Omental fat pad (tissue), 4 donors: ENCODE data around the gene NTM. TPM values are rescaled to one million over a fixed set of nuclear protein-coding genes. Genes with fewer than 3 reads are reported as not detected.
"Not testable (repeated sequence)": the region's sequence is repeated elsewhere in the genome, so short reads cannot be mapped to it uniquely, and the experiment has no call there.

Source experiments
- ATAC-seq: fragments of 150-250 bp; one replicate; pipeline ENCODE4 v1.9.1; 2016; ENCODE audit warnings: mild to moderate bottlenecking, moderate library complexity; ENCODE audit not compliant: low FRiP score
- DNase-seq: peaks from one replicate; pipeline ENCODE4 v3.0.0-alpha.2; 2019; ENCODE audit warnings: low spot score
- total RNA-seq, 4 donors: library from RNA; depleted of rRNA; stranded (reverse); fragments of >200 nt; gene quantifications; one replicate each; pipeline ENCODE4 v1.1.0, GENCODE V29; 2016
- TF ChIP-seq, protein P1 (sequence below), 3 donors: fragments of 450-650 bp; IDR thresholded peaks; one replicate each; pipeline ENCODE4 v1.5.1; 2016 to 2017; ENCODE audit warnings: antibody characterized with exemption in 3 of 3, mild to moderate bottlenecking in 3 of 3, moderate library complexity in 2 of 3

The NTM gene
- total RNA-seq, 4 donors from 2014 or later = 0.56 to 5.5 (median 2.4) TPM

DNA sequence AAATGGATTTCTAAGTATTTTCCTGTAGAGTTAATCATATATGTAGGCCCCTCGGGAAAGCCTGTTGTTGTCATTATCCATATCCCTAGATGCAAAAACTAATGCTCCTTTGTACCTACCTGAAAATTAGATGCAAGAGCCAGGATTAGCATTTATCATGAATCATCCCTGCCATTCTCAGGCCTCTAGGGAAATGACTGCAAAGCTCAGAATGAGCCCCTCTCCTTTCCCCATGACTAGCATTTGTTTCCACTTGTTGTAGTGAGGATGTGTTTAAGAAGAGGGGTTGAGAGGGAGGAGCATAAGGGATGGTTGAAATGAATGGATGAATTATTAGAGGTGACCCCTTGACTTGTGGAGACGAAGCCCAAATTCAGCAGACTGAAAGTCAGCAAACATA, 537.9 kb downstream of the NTM start:
- DNase-seq = no peak
- ATAC-seq = no peak
- TF ChIP-seq, protein P1, sequence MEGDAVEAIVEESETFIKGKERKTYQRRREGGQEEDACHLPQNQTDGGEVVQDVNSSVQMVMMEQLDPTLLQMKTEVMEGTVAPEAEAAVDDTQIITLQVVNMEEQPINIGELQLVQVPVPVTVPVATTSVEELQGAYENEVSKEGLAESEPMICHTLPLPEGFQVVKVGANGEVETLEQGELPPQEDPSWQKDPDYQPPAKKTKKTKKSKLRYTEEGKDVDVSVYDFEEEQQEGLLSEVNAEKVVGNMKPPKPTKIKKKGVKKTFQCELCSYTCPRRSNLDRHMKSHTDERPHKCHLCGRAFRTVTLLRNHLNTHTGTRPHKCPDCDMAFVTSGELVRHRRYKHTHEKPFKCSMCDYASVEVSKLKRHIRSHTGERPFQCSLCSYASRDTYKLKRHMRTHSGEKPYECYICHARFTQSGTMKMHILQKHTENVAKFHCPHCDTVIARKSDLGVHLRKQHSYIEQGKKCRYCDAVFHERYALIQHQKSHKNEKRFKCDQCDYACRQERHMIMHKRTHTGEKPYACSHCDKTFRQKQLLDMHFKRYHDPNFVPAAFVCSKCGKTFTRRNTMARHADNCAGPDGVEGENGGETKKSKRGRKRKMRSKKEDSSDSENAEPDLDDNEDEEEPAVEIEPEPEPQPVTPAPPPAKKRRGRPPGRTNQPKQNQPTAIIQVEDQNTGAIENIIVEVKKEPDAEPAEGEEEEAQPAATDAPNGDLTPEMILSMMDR (IDR thresholded peaks at IDR 0.05) = no peak

DNA sequence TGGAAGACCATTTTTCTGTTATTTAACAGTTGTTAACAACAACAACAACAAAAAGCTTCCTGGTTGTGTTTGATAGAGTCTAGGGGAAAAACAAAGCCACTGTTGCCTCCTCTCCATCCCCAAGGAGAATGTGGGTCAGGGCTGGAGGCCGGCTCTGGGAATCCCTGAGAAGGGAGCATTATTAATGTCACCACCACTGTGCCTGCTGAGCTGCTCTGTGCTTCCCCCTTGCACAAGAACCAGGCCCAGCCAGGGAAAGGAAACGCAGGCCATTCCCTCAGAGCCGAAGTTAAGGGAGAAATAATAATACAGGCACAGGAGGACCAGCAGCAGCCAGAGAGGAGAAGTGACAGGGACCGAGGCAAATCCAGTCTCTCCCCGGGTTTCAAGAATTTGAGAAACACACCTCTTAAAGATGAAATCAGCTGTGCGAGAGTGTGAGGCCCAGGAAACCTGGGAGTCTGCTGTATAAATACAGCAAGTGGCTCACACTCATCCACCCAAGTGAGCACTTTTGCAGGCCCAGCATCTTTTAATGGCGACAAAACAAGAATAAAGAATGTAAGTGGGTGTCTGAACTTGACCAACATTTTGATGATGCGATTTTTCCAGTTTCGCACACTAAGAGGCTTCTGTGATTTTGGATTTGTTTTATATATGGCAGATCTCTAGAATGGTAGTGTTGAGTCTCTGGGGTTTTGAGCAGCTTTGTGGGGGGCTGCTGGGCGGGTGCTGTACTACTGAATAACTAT, 539.2 kb downstream of the NTM start:
- TF ChIP-seq, protein P1 (IDR thresholded peaks at IDR 0.05) = no peak
- no peak for ATAC-seq
- DNase-seq = no peak

DNA sequence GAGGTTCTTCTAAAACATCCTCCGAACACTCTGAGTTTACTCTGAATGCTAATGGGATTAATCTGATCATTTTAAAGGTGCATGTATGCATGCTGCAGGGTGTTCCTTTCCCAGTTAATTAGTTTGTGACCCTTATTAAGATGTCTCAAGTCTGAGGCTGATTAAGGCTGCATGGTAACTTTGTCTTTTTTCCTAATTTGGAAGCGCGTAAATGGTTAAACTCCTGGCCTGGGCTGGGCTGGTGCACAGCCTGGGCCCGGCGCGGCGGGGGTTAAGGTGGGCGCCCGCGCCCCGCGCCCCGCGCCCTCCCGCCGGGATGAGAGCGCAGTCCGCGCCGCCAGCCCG, 539.7 kb downstream of the NTM start:
- TF ChIP-seq, protein P1 (IDR thresholded peaks at IDR 0.05) = no peak
- no peak for ATAC-seq
- no peak for DNase-seq

DNA sequence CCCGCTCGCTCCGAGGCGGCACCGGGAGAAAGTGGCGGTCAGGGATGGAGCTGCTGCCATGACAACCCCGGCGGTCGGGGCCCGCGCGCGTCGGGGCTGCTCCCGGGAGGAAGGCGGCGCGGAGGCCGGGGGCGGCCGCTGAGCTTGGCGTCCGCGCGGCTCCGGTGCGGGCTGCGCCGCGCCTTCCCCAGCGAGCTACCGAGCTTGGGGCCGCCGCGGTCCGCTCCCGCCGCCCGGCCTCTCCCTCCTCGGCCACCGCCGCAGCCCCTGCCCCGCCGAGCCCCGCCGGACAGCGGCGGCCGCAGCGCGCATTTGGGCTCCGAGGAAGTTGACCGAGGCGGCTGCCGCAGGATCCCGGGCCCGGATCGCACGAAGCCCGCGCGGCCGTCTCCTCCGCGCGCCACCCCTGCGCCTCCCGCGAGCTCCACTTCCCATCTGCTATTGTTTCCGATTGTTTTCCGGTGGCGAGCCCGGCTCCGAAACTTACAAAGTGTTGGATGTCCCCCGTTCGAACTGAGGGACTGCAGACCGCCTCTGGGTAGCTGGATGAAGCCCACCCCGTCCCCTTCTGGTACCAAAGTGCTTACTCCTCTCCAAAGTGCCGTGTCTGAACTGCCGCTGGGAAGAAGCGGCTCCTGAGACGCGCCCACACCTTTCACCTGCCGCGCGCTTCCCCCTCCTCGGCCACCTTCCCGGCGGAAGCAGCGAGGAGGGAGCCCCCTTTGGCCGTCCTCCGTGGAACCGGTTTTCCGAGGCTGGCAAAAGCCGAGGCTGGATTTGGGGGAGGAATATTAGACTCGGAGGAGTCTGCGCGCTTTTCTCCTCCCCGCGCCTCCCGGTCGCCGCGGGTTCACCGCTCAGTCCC, 540.3 kb downstream of the NTM start:
- ATAC-seq (peak; percentile 41), DNase-seq (no peak)
- TF ChIP-seq, protein P1 (IDR thresholded peaks at IDR 0.05) = no peak

DNA sequence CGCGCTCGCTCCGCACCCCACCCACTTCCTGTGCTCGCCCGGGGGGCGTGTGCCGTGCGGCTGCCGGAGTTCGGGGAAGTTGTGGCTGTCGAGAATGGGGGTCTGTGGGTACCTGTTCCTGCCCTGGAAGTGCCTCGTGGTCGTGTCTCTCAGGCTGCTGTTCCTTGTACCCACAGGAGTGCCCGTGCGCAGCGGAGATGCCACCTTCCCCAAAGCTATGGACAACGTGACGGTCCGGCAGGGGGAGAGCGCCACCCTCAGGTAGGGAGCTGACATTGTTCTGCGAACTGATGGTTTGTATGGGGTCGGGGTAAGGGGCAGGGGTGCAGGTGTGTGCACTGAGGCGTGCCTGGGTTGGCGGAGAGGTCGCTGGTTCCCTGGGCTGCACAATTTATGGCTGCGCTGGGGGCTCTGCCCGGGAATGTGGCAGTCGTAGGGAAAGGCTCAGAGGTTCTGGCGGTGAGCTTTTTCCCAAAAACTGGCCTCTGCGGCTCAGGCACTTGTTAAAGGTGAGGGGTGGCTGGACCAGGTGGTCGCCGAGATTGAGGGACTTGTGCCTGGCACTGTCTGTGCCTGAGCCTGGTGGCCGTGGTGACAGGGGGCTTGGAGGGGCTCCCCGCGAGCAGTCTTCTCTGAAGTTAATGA, 541.1 kb downstream of the NTM start:
- ATAC-seq, DNase-seq: not testable (repeated sequence)

DNA sequence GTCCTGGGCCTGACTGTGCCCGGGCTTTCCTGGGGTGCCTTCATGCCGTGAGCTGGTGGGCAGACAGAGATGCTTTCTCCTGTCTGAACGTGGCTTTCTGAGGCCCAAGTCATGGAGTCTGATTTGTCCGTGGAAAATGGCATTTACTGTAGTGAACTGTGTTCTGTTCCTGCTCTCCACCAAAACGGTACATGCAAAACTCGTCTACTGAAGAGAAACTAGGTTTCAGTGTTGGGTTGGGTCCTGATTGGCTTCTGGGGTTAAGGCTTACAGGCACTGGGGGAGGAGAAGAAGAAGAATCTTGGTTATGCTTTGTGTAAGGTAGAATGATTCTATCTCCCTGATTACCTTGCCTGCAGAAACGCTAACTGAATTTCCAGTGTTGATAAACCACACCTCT, 541.7 kb downstream of the NTM start:
- TF ChIP-seq, protein P1 (IDR thresholded peaks at IDR 0.05) = no peak
- ATAC-seq = no peak

DNA sequence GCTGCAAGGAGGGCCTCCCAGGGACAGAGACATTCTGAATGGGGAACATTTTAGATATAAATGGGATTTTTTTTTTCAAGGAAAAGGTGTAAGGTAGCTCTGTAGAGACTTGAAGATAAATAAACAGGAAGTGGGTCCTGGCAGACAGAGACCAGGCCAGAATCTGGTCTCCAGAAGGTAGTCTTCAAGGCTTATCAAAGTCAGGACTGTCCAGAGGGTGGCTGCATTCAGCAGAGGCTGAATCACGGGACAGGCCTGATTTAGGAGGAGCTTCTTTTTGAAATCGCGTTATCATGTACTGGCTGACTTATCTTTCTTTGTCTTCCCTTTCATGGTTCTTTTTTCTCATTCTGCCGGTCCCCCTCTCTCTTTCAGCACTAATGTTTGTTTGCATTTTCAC, 542.9 kb downstream of the NTM start:
- DNase-seq = no peak
- ATAC-seq = no peak
- TF ChIP-seq, protein P1 (IDR thresholded peaks at IDR 0.05) = no peak

More for the DNA sequence above, 541.7 kb downstream of the NTM start:
- no peak for DNase-seq
